Fibroblast of lung (primary cell): ENCODE results near the gene OR1S2. TPM values are rescaled to one million over a fixed set of nuclear protein-coding genes. Genes with fewer than 3 reads are reported as not detected.

Experiments
- DNase-seq, 2 donors: peaks; one replicate each; pipeline versions ENCODE4 v3.0.0 to v3.0.0-alpha.2; 2010; ENCODE audit warnings: low read depth in 2 of 2
- H2AFZ ChIP-seq: 2 replicates; pipeline ENCODE4 v1.5.1; 2012; ENCODE audit warnings: low read length, control low read depth, inconsistent platforms
- H3K27ac ChIP-seq: 2 replicates; pipeline ENCODE4 v1.5.1; 2011; ENCODE audit warnings: low read length, control low read depth; ENCODE audit not compliant: insufficient read depth
- H3K27me3 ChIP-seq: 2 replicates; pipeline ENCODE4 v1.5.1; 2011; ENCODE audit warnings: mild to moderate bottlenecking, low read length; ENCODE audit not compliant: control insufficient read depth, insufficient read depth
- H3K36me3 ChIP-seq: 2 replicates; pipeline ENCODE4 v1.5.1; 2011; ENCODE audit warnings: low read length; ENCODE audit not compliant: control insufficient read depth, insufficient read depth
- H3K4me1 ChIP-seq: 2 replicates; pipeline ENCODE4 v1.5.1; 2011; ENCODE audit warnings: low read length; ENCODE audit not compliant: control insufficient read depth, insufficient read depth; ENCODE audit errors: extremely low read depth
- H3K4me2 ChIP-seq: 2 replicates; pipeline ENCODE4 v1.5.1; 2011; ENCODE audit warnings: low read length, control low read depth; ENCODE audit not compliant: insufficient read depth; ENCODE audit errors: extremely low read depth
- H3K4me3 ChIP-seq, 4 experiments: fragments of 200-600 bp in 1 of 4; sonication (generic) in 1 of 4; replicated peaks in 1 of 4; 2 replicates each; pipeline ENCODE4 v1.5.1; 2011 to 2016; ENCODE audit warnings: low read length in 4 of 4, low read depth in 3 of 4, mild to moderate bottlenecking in 3 of 4, control low read depth in 2 of 4, inconsistent platforms in 1 of 4, mixed read lengths in 1 of 4; ENCODE audit not compliant: insufficient read depth in 1 of 4; ENCODE audit errors: control extremely low read depth in 1 of 4
- H3K79me2 ChIP-seq: 2 replicates; pipeline ENCODE4 v1.5.1; 2012; ENCODE audit warnings: mild to moderate bottlenecking, low read length, inconsistent platforms; ENCODE audit not compliant: control insufficient read depth, insufficient read depth
- H3K9ac ChIP-seq: 2 replicates; pipeline ENCODE4 v1.5.1; 2011; ENCODE audit warnings: mild to moderate bottlenecking, low read length, control low read depth; ENCODE audit not compliant: insufficient read depth
- H3K9me3 ChIP-seq: 2 replicates; pipeline ENCODE4 v1.5.1; 2012; ENCODE audit warnings: low read depth, low read length; ENCODE audit not compliant: control insufficient read depth, insufficient read depth
- H4K20me1 ChIP-seq: 2 replicates; pipeline ENCODE4 v1.5.1; 2011; ENCODE audit warnings: low read length; ENCODE audit not compliant: control insufficient read depth, insufficient read depth; ENCODE audit errors: extremely low read depth
- EZH2 ChIP-seq: IDR thresholded peaks from 2 replicates; pipeline ENCODE4 v1.5.1; 2012; ENCODE audit warnings: low read length, control low read depth, mild to moderate bottlenecking; ENCODE audit errors: missing control alignments
- polyA plus RNA-seq, 2 donors: library from polyadenylated mRNA; depleted of rRNA in 1 of 2; stranded (reverse) in 1 of 2; unstranded in 1 of 2; fragments of >200 nt; gene quantifications; 2 replicates each; pipeline ENCODE4 v1.2.1, GENCODE V29; 2011 to 2012; ENCODE audit warnings: missing spikeins in 1 of 2
- total RNA-seq: library from RNA; depleted of rRNA; stranded (reverse); fragments of >200 nt; gene quantifications from 2 replicates; pipeline ENCODE4 v1.2.1, GENCODE V29; 2014
- TF ChIP-seq, protein P1 (sequence below), 2 donors: IDR thresholded peaks in 1 of 2; conservative IDR thresholded peaks in 1 of 2; 1 replicate in 1 of 2; 2 replicates in 1 of 2; pipeline ENCODE4 v1.5.1; 2011 to 2012; ENCODE audit warnings: low read length in 2 of 2, control low read depth in 1 of 2, inconsistent platforms in 1 of 2, low read depth in 1 of 2, mild to moderate bottlenecking in 1 of 2

Gene OR1S2
- total and polyA plus RNA-seq, 2 donors (not counting 1 experiment from before 2014, with no cell fraction given): not detected

- Histone ChIP-seq H3K4me1 (no peaks in the 10 kb centered on the region), H2AFZ (no peak overlapping the region), H4K20me1 (no peaks in the 10 kb centered on the region), H3K4me2 (no peak overlapping the region), H3K79me2 (no peaks in the 10 kb centered on the region), H3K36me3 (no peaks in the 10 kb centered on the region), H3K4me3 (no peak overlapping the region), H3K27ac (no peak overlapping the region), H3K27me3 (no peaks in the 10 kb centered on the region), H3K9ac (no peak overlapping the region), H3K9me3 (no peaks in the 10 kb centered on the region)
- no peak for DNase-seq
- TF ChIP-seq EZH2: no peak
- TF ChIP-seq, protein P1, sequence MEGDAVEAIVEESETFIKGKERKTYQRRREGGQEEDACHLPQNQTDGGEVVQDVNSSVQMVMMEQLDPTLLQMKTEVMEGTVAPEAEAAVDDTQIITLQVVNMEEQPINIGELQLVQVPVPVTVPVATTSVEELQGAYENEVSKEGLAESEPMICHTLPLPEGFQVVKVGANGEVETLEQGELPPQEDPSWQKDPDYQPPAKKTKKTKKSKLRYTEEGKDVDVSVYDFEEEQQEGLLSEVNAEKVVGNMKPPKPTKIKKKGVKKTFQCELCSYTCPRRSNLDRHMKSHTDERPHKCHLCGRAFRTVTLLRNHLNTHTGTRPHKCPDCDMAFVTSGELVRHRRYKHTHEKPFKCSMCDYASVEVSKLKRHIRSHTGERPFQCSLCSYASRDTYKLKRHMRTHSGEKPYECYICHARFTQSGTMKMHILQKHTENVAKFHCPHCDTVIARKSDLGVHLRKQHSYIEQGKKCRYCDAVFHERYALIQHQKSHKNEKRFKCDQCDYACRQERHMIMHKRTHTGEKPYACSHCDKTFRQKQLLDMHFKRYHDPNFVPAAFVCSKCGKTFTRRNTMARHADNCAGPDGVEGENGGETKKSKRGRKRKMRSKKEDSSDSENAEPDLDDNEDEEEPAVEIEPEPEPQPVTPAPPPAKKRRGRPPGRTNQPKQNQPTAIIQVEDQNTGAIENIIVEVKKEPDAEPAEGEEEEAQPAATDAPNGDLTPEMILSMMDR (conservative IDR thresholded peaks at IDR 0.05 in 1 of 2, IDR thresholded peaks at IDR 0.05 in 1 of 2; ENCODE audit: low read depth in 1 of 2, low read length in 2 of 2): no peak
Observed at GRCh38 chr11:58165504-58166106, 38.3 kb downstream of the OR1S2 start.

GRCh38 chr11:58164990-58165389 is 39.0 kb downstream of the OR1S2 start:
- no peaks in the 10 kb centered on the region for H3K36me3 ChIP-seq
- no peaks in the 10 kb centered on the region for H4K20me1 ChIP-seq
- no peak overlapping the region for H3K9ac ChIP-seq
- TF ChIP-seq, protein P1 (conservative IDR thresholded peaks at IDR 0.05 in 1 of 2, IDR thresholded peaks at IDR 0.05 in 1 of 2; ENCODE audit: low read depth in 1 of 2, low read length in 2 of 2): no peak
- no peak for TF ChIP-seq EZH2
- no peak overlapping the region for H3K4me3 ChIP-seq
- no peak overlapping the region for H3K27ac ChIP-seq
- H3K4me1 ChIP-seq: no peaks in the 10 kb centered on the region
- no peaks in the 10 kb centered on the region for H3K27me3 ChIP-seq
- no peaks in the 10 kb centered on the region for H3K79me2 ChIP-seq
- no peak overlapping the region for H2AFZ ChIP-seq
- no peak for DNase-seq
- no peak overlapping the region for H3K4me2 ChIP-seq
- H3K9me3 ChIP-seq: no peaks in the 10 kb centered on the region

- TF ChIP-seq, protein P1 (conservative IDR thresholded peaks at IDR 0.05 in 1 of 2, IDR thresholded peaks at IDR 0.05 in 1 of 2; ENCODE audit: low read depth in 1 of 2, low read length in 2 of 2): no peak
- TF ChIP-seq EZH2: no peak
- Histone ChIP-seq H3K4me3 (no peak overlapping the region), H3K9ac (no peak overlapping the region), H3K36me3 (no peaks in the 10 kb centered on the region), H2AFZ (no peak overlapping the region), H3K79me2 (no peaks in the 10 kb centered on the region), H3K4me2 (no peak overlapping the region), H3K27me3 (no peaks in the 10 kb centered on the region), H3K4me1 (no peaks in the 10 kb centered on the region), H4K20me1 (no peaks in the 10 kb centered on the region), H3K27ac (no peak overlapping the region), H3K9me3 (no peaks in the 10 kb centered on the region)
- DNase-seq: no peak
Observed at GRCh38 chr11:58164389-58164788, 39.6 kb downstream of the OR1S2 start.

Other genes with a start within 250 kb of the OR1S2 start
- gene OR9Q1, start 180.3 kb downstream of the OR1S2 start, total RNA-seq: not detected in 2 replicates
- not detected in 2 replicates for gene OR9Q1, start 180.3 kb downstream of the OR1S2 start, polyA plus RNA-seq
- not detected in 2 replicates for gene OR6Q1, start 173.2 kb downstream of the OR1S2 start, total RNA-seq
- gene OR6Q1, start 173.2 kb downstream of the OR1S2 start, polyA plus RNA-seq: not detected in 2 replicates
- not detected in 2 replicates for gene OR9I1, start 78.6 kb downstream of the OR1S2 start, total RNA-seq
- not detected in 2 replicates for gene OR9I1, start 78.6 kb downstream of the OR1S2 start, polyA plus RNA-seq
- not detected in 2 replicates for gene OR9Q2, start 15.1 kb downstream of the OR1S2 start, total RNA-seq
- not detected in 2 replicates for gene OR9Q2, start 15.1 kb downstream of the OR1S2 start, polyA plus RNA-seq
- not detected in 2 replicates for gene OR1S1, start 8.6 kb upstream of the OR1S2 start, total RNA-seq
- gene OR1S1, start 8.6 kb upstream of the OR1S2 start, polyA plus RNA-seq: not detected in 2 replicates
- gene OR10Q1, start 24.8 kb upstream of the OR1S2 start, total RNA-seq: not detected in 2 replicates
- 0.24 TPM in 1 of 2 replicates, not detected in the other for gene OR10Q1, start 24.8 kb upstream of the OR1S2 start, polyA plus RNA-seq
- gene OR10W1, start 64.1 kb upstream of the OR1S2 start, total RNA-seq: not detected in 2 replicates
- not detected in 2 replicates for gene OR10W1, start 64.1 kb upstream of the OR1S2 start, polyA plus RNA-seq
- not detected in 2 replicates for gene OR5B17, start 154.9 kb upstream of the OR1S2 start, total RNA-seq
- not detected in 2 replicates for gene OR5B17, start 154.9 kb upstream of the OR1S2 start, polyA plus RNA-seq
- gene OR5B3, start 202.7 kb upstream of the OR1S2 start, total RNA-seq: not detected in 2 replicates
- gene OR5B3, start 202.7 kb upstream of the OR1S2 start, polyA plus RNA-seq: not detected in 2 replicates
- not detected in 2 replicates for gene OR5B2, start 224.0 kb upstream of the OR1S2 start, total RNA-seq
- not detected in 2 replicates for gene OR5B2, start 224.0 kb upstream of the OR1S2 start, polyA plus RNA-seq
- gene OR5B12, start 238.1 kb upstream of the OR1S2 start, total RNA-seq: not detected in 2 replicates
- gene OR5B12, start 238.1 kb upstream of the OR1S2 start, polyA plus RNA-seq: 0.02 and 0.11 TPM in 2 replicates